ENCODE measurements around the gene CDK7. TPM values are rescaled to one million over a fixed set of nuclear protein-coding genes. Genes with fewer than 3 reads are reported as not detected.

CDK7 gene
- total and polyA plus RNA-seq, 9 of the 15 experiments (the other 6 are each of a cell fraction or from before 2014, with no cell fraction given): 41.7 to 143 (median 65.3) TPM

DNA sequence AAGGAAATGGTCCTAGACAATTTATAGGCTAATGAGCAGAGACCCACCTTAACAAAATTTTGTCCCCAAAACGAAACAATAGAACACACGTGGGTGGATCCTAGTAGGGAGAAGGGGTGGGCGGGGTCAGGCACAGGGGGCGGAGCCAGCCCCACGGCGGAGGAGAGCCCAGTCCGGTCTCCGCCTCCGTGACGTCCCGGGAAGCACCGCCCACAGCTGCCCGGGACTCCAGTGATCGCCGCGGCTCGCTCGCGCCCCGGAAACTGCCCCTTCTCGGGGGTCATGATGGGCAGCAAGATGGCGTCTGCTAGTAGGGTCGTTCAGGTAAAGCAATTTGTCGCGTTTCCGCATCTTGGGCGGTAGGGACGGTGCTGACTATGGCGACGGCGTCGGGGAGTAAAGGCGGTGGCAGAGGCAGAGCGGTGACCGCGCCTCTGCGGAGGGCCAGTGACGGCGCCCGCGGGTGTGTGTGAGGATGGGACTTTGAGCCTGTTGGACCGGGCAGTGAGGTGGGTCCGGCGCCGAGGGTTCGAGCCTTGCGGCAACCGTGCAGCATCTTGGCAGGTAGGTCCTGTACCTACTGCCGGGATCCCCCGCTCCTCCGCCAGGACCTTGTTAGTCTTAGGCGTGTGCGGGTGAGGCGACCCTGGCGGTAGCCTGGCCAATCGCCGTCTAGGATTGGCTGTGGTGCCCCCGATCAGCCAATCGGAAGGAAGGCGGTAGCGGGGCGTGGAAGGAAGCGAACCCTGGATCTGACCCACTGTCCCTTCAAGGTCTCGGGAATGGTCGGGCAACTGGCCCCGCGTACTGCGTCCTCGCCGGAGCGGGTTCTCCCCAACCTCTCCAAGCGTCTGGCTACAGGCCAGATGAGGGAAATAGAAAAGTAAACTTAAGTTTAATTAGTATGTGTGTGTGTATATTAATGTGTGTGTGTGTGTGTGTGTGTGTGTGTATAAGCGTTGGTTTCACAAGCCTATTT lies 16.8 kb upstream of the CDK7 start (continued):
- TF ChIP-seq POLR2H (tag; IDR thresholded peaks at IDR 0.05; ENCODE audit: low read depth): no peak; the same call in none of the 2 replicates
- no peak for TF ChIP-seq HNRNPLL (IDR thresholded peaks at IDR 0.05; ENCODE audit: low read depth, low read length, poor library complexity, severe bottlenecking)
- no peak for TF ChIP-seq FOSL1 (tag; conservative IDR thresholded peaks at IDR 0.05)
- peak; percentile 64; the same call in 1 of the 2 replicates for TF ChIP-seq HDAC2 (IDR thresholded peaks at IDR 0.05)
- no peak for TF ChIP-seq RBM14 (IDR thresholded peaks at IDR 0.05; ENCODE audit: borderline replicate concordance, insufficient read depth, low read depth, low read length)
- no peak for TF ChIP-seq MTF1 (CRISPR knock-in tag; IDR thresholded peaks at IDR 0.05; ENCODE audit: borderline replicate concordance)
- TF ChIP-seq TAF1 (IDR thresholded peaks at IDR 0.05; ENCODE audit: control insufficient read depth, extremely low read depth, insufficient read depth, low read length, severe bottlenecking): peak; percentile 75
- TF ChIP-seq SMARCC2 (IDR thresholded peaks at IDR 0.05; ENCODE audit: low read depth): no peak
- no peak for TF ChIP-seq SAFB2 (IDR thresholded peaks at IDR 0.05; ENCODE audit: borderline replicate concordance, low read depth, low read length, severe bottlenecking)
- TF ChIP-seq NUFIP1 (IDR thresholded peaks at IDR 0.05; ENCODE audit: partially characterized antibody): no peak
- TF ChIP-seq KDM4B (IDR thresholded peaks at IDR 0.05; ENCODE audit: borderline replicate concordance in 2 of 2, low read depth in 1 of 2): peak in 1 of 2 experiments; percentile 73; a peak in 1 of 4 replicates
- TF ChIP-seq ZNF436 (CRISPR knock-in tag; IDR thresholded peaks at IDR 0.05): no peak
- TF ChIP-seq, protein P1, sequence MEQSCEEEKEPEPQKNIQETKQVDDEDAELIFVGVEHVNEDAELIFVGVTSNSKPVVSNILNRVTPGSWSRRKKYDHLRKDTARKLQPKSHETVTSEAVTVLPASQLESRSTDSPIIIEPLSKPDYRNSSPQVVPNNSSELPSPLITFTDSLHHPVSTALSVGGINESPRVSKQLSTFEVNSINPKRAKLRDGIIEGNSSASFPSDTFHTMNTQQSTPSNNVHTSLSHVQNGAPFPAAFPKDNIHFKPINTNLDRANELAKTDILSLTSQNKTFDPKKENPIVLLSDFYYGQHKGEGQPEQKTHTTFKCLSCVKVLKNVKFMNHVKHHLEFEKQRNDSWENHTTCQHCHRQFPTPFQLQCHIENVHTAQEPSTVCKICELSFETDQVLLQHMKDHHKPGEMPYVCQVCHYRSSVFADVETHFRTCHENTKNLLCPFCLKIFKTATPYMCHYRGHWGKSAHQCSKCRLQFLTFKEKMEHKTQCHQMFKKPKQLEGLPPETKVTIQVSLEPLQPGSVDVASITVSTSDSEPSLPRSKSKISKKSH (CRISPR knock-in tag; IDR thresholded peaks at IDR 0.05): no peak
- 0 out of 2 replicates have a peak, but pooled peaks have one; percentile 13 for TF ChIP-seq ETV1 (tag; conservative IDR thresholded peaks at IDR 0.05; ENCODE audit: low read depth)
- peak; percentile 76 for TF ChIP-seq EGR1 (conservative IDR thresholded peaks at IDR 0.05)
- TF ChIP-seq, protein P2, sequence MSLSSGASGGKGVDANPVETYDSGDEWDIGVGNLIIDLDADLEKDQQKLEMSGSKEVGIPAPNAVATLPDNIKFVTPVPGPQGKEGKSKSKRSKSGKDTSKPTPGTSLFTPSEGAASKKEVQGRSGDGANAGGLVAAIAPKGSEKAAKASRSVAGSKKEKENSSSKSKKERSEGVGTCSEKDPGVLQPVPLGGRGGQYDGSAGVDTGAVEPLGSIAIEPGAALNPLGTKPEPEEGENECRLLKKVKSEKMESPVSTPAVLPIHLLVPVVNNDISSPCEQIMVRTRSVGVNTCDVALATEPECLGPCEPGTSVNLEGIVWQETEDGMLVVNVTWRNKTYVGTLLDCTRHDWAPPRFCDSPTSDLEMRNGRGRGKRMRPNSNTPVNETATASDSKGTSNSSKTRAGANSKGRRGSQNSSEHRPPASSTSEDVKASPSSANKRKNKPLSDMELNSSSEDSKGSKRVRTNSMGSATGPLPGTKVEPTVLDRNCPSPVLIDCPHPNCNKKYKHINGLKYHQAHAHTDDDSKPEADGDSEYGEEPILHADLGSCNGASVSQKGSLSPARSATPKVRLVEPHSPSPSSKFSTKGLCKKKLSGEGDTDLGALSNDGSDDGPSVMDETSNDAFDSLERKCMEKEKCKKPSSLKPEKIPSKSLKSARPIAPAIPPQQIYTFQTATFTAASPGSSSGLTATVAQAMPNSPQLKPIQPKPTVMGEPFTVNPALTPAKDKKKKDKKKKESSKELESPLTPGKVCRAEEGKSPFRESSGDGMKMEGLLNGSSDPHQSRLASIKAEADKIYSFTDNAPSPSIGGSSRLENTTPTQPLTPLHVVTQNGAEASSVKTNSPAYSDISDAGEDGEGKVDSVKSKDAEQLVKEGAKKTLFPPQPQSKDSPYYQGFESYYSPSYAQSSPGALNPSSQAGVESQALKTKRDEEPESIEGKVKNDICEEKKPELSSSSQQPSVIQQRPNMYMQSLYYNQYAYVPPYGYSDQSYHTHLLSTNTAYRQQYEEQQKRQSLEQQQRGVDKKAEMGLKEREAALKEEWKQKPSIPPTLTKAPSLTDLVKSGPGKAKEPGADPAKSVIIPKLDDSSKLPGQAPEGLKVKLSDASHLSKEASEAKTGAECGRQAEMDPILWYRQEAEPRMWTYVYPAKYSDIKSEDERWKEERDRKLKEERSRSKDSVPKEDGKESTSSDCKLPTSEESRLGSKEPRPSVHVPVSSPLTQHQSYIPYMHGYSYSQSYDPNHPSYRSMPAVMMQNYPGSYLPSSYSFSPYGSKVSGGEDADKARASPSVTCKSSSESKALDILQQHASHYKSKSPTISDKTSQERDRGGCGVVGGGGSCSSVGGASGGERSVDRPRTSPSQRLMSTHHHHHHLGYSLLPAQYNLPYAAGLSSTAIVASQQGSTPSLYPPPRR (CRISPR knock-in tag; IDR thresholded peaks at IDR 0.05; ENCODE audit: borderline replicate concordance): 0 out of 2 replicates have a peak, but pooled peaks have one; percentile 28
- TF ChIP-seq SMARCA4 (IDR thresholded peaks at IDR 0.05): peak; percentile 67
- peak; percentile 56; the same call in 1 of the 2 replicates for TF ChIP-seq ZNF589 (CRISPR knock-in tag; IDR thresholded peaks at IDR 0.05; ENCODE audit: low read depth)

Measured in K562 (cell line).